Femur (tissue), 1 donor: ENCODE data around the gene CDK5RAP1.
"Not testable (repeated sequence)": the region's sequence is repeated elsewhere in the genome, so short reads cannot be mapped to it uniquely, and the experiment has no call there.

ENCODE experiments used
- DNase-seq: peaks from one replicate; pipeline ENCODE4 v3.0.0-alpha.2; 2017

Gene CDK5RAP1, protein sequence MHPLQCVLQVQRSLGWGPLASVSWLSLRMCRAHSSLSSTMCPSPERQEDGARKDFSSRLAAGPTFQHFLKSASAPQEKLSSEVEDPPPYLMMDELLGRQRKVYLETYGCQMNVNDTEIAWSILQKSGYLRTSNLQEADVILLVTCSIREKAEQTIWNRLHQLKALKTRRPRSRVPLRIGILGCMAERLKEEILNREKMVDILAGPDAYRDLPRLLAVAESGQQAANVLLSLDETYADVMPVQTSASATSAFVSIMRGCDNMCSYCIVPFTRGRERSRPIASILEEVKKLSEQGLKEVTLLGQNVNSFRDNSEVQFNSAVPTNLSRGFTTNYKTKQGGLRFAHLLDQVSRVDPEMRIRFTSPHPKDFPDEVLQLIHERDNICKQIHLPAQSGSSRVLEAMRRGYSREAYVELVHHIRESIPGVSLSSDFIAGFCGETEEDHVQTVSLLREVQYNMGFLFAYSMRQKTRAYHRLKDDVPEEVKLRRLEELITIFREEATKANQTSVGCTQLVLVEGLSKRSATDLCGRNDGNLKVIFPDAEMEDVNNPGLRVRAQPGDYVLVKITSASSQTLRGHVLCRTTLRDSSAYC

GRCh38 chr20:33401184-33401920 is at the start of gene CDK5RAP1:
Gene CDK5RAP1, minus strand, starts transcription at chr20:33401519. Its CDS starts 4,455 bp downstream, at chr20:33397064.
- DNase-seq, result peak; percentile 92

DNA sequence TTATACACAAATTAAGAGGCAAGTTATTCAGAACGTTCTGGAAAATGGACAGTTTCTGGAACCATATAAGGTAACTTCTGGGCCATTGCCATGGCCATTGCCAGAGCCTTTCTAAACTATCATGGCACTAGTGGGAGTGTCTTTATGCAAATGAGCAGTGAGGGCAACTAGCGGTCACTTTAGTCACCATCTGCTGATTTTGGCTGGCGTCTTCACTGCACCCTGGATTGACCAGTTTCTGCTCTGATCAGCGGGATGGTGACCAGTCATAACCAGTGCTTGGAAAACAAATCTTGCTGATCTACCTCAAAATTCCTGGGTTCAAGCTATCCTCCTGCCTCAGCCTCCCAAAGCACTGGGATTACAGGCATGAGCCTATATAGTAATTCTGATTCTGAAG is 49.5 kb upstream of the CDK5RAP1 start:
- no peak for DNase-seq

GRCh38 chr20:33445881-33446625 is 44.7 kb upstream of the CDK5RAP1 start:
- DNase-seq, result no peak

- DNase-seq, result no peak
Measured at GRCh38 chr20:33444797-33445560, 43.7 kb upstream of the CDK5RAP1 start.

DNA sequence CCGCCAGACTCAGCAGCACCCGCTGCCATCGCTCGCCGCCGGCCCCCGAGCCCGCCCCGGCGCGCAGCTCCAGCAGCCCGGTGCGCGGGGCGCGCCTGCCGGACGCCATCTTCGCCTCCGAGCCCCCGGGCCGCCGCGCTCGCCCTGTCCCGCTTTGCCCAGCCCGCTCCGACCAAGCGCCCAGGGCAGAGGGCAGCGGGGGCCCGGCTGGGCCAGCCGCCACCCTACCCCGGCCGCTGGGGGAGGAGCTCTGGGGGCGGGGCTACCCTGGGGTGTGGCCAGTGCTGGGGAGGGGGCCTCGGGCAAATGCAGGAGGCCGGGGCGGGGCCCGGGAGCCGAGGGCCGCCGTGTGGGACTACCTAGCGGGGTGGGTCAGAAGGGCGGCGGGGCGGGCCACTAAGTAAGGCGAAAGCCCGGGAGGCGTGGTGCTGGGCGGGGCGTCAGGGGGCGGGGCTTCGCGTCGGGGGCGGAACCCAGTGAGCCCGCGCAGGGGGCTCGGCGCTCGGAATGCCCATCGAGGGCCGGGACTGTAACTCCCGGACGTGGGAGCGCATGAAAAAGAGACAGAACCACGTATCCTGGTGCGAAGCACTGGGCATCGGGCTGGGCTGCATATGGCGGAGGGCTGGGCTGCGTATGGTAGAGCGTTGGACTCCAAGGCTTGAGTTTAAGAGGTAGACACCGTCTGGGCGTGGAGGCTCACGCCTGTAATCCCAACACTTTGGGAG is 42.4 kb upstream of the CDK5RAP1 start, which contains the start of gene SNTA1:
SNTA1 (minus strand) TSS at position 252 of the 728 bp plus-strand sequence; CDS start at position 109, 143 bp downstream.
- DNase-seq, result peak; percentile 92

DNA sequence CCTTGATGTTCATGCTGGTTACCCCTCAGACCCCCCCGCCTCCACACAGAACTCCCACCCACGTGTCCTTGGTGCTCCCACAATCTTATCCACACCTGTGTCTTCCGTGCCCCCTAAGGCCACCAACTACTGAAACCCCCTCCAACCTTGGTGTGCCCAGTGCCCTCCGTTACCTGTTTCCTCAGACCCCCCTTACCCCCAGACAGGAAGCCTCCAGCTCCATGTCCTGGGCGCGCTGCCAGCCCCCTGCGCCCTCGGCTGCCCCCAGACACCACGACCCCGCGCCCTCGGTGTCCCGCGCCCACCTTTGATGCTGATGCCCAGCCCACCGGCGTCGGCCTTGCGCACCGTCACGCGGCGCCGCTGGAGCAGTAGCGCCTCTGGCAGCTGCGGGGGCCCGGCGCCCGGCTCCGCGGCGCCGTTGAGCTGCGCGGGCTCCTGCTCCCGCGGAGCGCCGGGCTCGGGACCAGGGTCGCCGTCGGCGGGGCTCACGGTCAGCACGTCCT is 41.7 kb upstream of the CDK5RAP1 start:
- DNase-seq, result peak; percentile 59

- DNase-seq, result no peak
Measured at GRCh38 chr20:33442136-33443005, 41.1 kb upstream of the CDK5RAP1 start.

DNA sequence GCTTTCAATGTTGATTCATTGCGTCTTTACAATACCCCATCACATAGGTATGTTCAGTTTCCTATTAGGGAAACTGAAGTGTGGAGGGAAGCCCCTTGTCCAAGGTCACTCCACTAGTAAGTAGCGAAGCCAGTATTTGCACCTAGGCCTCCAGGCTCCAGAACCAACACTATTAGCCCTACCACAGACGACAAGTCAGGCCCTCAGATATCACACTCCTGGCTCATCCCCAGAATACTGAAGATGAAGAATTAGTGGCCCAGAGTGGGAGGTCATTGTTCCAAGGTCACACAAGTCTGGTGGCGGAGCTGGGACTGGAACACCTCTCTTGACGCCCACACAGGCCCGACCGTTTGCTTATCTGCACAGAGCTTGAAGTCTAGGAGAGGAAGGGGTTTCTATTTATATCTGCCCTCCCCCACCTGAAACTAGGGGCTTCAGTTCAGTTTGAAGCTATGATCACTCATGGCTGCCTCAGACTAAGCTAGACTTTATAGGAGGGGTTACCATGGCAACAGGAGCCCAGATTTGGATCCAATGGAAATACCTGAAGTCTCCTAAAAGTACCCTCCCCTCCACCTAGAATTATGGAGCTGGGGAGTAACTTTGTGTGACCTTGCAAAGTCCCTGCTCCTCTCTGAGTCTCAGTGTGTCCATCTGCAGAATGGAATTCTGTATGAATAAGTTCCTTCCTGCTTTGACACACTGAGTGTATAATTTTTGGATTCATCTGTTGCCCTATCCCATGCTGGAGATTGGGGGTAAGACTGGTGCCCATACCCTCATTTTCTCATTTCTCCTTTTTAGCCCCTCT is 40.0 kb upstream of the CDK5RAP1 start:
- DNase-seq, result no peak

DNA sequence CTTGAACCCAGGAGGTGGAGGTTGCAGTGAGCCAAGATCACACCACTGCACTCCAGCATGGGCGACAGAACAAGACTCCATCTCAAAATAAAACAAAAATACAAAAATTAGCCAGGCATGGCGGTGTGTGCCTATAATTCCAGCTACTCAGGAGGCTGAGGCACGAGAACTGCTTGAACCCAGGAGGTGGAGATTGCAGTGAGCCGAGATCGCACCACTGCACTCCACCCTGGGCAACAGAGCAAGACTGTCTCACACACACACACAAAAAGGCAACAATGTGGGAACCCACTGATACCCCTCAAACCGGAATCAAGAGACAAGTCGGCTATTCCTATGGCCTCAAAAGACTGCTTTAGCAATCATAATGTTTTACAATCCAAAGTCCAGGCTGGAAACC is 39.2 kb upstream of the CDK5RAP1 start:
- DNase-seq, result not testable (repeated sequence)

- no peak for DNase-seq
Measured at GRCh38 chr20:33438481-33438880, 37.2 kb upstream of the CDK5RAP1 start.

DNA sequence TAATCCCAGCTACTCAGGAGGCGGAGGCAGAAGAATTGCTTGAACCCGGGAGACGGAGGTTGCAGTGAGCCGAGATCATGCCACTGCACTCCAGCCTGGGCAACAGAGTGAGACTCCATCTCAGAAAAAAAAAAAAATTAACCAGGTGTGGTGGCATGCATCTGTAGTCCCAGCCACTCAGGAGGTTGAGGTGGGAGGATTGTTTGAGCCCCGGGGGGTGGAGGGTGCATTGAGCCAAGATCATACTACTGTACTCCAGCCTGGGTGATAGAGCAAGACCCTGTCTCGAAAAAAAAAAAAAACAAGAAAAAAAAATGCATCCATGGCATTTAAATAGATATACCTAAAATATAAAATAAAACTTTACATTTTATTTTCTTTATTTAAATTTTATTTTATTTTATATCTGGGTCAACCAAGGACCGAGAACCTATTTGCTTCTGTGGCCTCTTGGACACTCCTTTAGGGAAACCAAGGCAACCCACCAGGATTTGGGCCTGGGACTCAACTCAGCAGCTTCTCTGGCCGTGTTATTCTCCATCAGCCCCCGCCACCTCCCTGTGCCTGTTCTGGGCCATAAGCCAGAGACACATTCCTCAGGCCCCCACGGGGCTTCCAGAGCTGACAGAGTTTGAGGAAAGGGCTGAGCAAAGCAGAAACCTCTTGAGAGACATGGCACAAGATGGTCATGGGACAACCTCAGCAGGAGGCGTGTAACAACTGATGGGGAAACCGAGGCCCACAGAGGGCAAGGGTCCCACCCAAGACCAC is 36.0 kb upstream of the CDK5RAP1 start:
- peak; percentile 76 for DNase-seq

GRCh38 chr20:33434434-33434833 is 33.1 kb upstream of the CDK5RAP1 start:
- DNase-seq, result no peak

DNA sequence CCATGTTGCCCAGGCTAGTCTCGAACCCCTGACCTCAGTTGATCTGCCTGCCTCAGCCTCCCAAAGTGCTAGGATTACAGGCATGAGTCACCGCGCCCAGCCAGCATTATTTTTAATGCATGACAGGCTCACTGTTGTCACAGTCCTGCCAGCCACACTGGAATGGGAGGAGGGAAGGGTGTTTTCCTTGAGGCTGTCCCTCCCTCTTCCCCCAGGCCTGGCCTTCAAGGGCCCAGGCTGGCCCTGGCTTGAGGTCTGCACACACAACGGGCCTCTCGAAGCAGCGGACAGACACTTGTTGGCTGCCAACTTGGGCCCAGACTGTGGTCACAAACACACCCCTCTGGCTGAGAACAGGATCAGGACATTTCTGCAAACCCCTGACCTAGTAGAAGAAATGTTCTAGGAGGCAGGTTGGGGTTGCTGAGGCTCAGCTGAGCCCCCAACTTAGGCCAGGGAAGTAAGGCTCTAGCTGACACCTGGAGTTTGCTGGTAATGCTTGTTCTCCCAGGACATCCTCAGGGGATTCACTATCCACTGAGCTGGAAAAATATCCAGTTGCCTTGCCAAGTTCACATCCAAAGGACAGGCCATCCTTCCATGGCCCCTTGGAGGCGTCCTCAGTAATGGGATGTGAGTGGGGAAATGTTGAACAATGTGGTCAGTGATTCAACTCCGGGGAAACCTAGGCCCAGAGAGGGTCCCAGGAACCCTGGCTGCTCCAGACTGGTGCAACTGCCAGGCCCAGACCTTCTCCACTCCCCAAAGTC is 32.3 kb upstream of the CDK5RAP1 start:
- peak; percentile 60 for DNase-seq

DNA sequence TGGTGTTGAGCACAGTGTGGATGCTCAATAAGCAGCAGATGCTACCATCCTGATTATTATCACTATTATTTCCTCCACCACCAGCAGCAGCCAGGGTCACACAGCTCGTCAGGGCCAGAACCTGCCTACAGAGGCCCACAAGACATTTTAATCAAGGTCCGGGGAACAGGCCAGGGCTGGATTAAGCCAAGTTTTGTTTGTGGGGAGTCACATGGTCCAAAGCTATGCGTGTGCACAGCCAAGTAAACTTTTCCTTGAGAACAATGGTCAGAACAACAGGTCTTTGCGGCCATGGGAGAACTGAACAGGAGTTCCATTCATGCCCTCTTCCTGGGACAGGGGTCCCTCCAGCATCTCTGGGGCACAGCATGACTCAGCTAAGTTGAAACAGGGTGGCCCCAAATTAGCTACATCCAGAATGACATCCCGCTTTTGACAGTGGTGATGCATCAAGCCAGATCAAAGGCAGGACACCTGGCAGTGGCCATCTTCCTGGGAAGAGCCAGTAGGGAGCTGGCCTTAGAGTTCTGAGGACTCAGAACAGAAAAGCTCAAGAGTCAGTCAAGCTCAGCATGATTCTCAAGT is 30.6 kb upstream of the CDK5RAP1 start:
- no peak for DNase-seq

- not testable (repeated sequence) for DNase-seq
Measured at GRCh38 chr20:33423875-33424274, 22.6 kb upstream of the CDK5RAP1 start.

GRCh38 chr20:33423141-33423834 is 22.0 kb upstream of the CDK5RAP1 start:
- DNase-seq, result peak; percentile 82
